HepG2 (cell line): ENCODE measurements around the gene FUCA2. TPM values are rescaled to one million over a fixed set of nuclear protein-coding genes. Genes with fewer than 3 reads are reported as not detected.

Source experiments
- CBFB ChIP-seq: sonication (generic); formaldehyde crosslinking; IDR thresholded peaks from 2 replicates; pipeline ENCODE4 v1.4.0; 2020; ENCODE audit warnings: missing genetic modification reagents
- CREBL2 ChIP-seq: sonication (generic); formaldehyde crosslinking; IDR thresholded peaks from 2 replicates; pipeline ENCODE4 v1.8.1; 2023; ENCODE audit warnings: missing genetic modification reagents, mild to moderate bottlenecking, borderline replicate concordance
- FOXP1 ChIP-seq, 2 experiments: fragments of 450-650 bp in 1 of 2; IDR thresholded peaks; 2 replicates each; pipeline ENCODE4 v1.6.1; 2017 to 2018; ENCODE audit warnings: antibody characterized with exemption in 1 of 2
- HOXA7 ChIP-seq: sonication (generic); formaldehyde crosslinking; IDR thresholded peaks from 2 replicates; pipeline ENCODE4 v1.8.1; 2022; ENCODE audit warnings: mild to moderate bottlenecking, missing genetic modification reagents, moderate library complexity
- KAT2B ChIP-seq: fragments of 150-350 bp; IDR thresholded peaks from 2 replicates; pipeline ENCODE4 v1.6.1; 2014; ENCODE audit warnings: low read depth, low read length, borderline replicate concordance
- KDM2A ChIP-seq: sonication (generic); formaldehyde crosslinking; IDR thresholded peaks from 2 replicates; pipeline ENCODE4 v1.4.0; 2020; ENCODE audit warnings: low read depth, missing genetic modification reagents, borderline replicate concordance
- KLF16 ChIP-seq, 2 experiments: sonication (generic) in 1 of 2; formaldehyde crosslinking in 1 of 2; IDR thresholded peaks; 2 replicates each; pipeline versions ENCODE4 v1.6.1 to v1.8.0; 2016 to 2023; ENCODE audit warnings: missing genetic modification reagents in 2 of 2, missing compliant biosample characterization in 1 of 2
- NFE2 ChIP-seq: sonication (generic); formaldehyde crosslinking; IDR thresholded peaks from 2 replicates; pipeline ENCODE4 v1.4.0; 2020; ENCODE audit warnings: missing genetic modification reagents
- RELA ChIP-seq: sonication (generic); formaldehyde crosslinking; IDR thresholded peaks from 2 replicates; pipeline ENCODE4 v1.4.0; 2020; ENCODE audit warnings: missing genetic modification reagents
- SIN3A ChIP-seq: IDR thresholded peaks from 2 replicates; pipeline ENCODE4 v1.6.1; 2011; ENCODE audit warnings: low read depth, mild to moderate bottlenecking, control low read depth, low read length, borderline replicate concordance
- ZBTB38 ChIP-seq: sonication (generic); formaldehyde crosslinking; IDR thresholded peaks from 2 replicates; pipeline ENCODE4 v1.5.1; 2020; ENCODE audit warnings: mild to moderate bottlenecking, missing genetic modification reagents
- ZBTB39 ChIP-seq: sonication (generic); formaldehyde crosslinking; IDR thresholded peaks from 2 replicates; pipeline ENCODE4 v1.5.0; 2020; ENCODE audit warnings: missing genetic modification reagents
- ZNF232 ChIP-seq: sonication (generic); formaldehyde crosslinking; IDR thresholded peaks from 2 replicates; pipeline ENCODE4 v1.4.0; 2020; ENCODE audit warnings: missing genetic modification reagents, borderline replicate concordance
- ZNF317 ChIP-seq: sonication (generic); formaldehyde crosslinking; IDR thresholded peaks from 2 replicates; pipeline ENCODE4 v1.5.0; 2020; ENCODE audit warnings: mild to moderate bottlenecking, missing genetic modification reagents
- ZNF407 ChIP-seq: sonication (generic); formaldehyde crosslinking; IDR thresholded peaks from one replicate; pipeline ENCODE4 v1.5.1; 2020; ENCODE audit warnings: mild to moderate bottlenecking, missing genetic modification reagents; ENCODE audit errors: not compliant biosample characterization
- ZNF644 ChIP-seq: IDR thresholded peaks from 2 replicates; pipeline ENCODE4 v1.6.1; 2016; ENCODE audit warnings: low read depth
- ZNF740 ChIP-seq: sonication (generic); formaldehyde crosslinking; IDR thresholded peaks from 2 replicates; pipeline ENCODE4 v1.4.0; 2020; ENCODE audit warnings: missing genetic modification reagents
- ZNF776 ChIP-seq: sonication (generic); formaldehyde crosslinking; IDR thresholded peaks from 2 replicates; pipeline ENCODE4 v1.4.0; 2020; ENCODE audit warnings: mild to moderate bottlenecking, missing genetic modification reagents
- polyA plus RNA-seq, 8 experiments: library from polyadenylated mRNA; depleted of rRNA in 3 of 8; stranded (reverse) in 7 of 8; unstranded in 1 of 8; fragments of >200 nt; fragmentation: Illumina TruSeq in 4 of 8; extraction: Trizol in 4 of 8; gene quantifications; 2 replicates each; pipeline versions ENCODE4 v1.2.1 to v1.2.3, GENCODE V29; 2011 to 2016; ENCODE audit warnings: low read depth in 4 of 8, missing spikeins in 1 of 8, mixed read lengths in 1 of 8; ENCODE audit not compliant: insufficient read depth in 1 of 8
- total RNA-seq, 5 experiments: library from RNA; depleted of rRNA; stranded (reverse); fragments of >200 nt; fragmentation: Illumina TruSeq; extraction: Trizol; gene quantifications; 2 replicates each; pipeline ENCODE4 v1.2.3, GENCODE V29; 2016; ENCODE audit warnings: low read depth in 1 of 5

The FUCA2 gene
- total and polyA plus RNA-seq, 2 of the 13 experiments (the other 11 are each of a cell fraction or from before 2014, with no cell fraction given): 87.4 to 144 TPM

GRCh38 chr6:143450453-143451371, 60.8 kb downstream of the FUCA2 start, which contains the start of the genes ADAT2 and PEX3 (continued):
- TF ChIP-seq ZNF776 (CRISPR knock-in tag) (peak; percentile 91), CREBL2 (CRISPR knock-in tag) (no peak), NFE2 (peak; percentile 8; the same call in 1 of the 2 replicates), ZNF740 (CRISPR knock-in tag) (peak; percentile 71; the same call in 1 of the 2 replicates), CBFB (CRISPR knock-in tag) (peak; percentile 99), ZBTB38 (CRISPR knock-in tag) (peak; percentile 98), ZNF644 (CRISPR knock-in tag) (peak; percentile 76), ZNF232 (CRISPR knock-in tag) (peak; percentile 96; the same call in 1 of the 2 replicates), HOXA7 (CRISPR knock-in tag) (peak; percentile 95), ZBTB39 (CRISPR knock-in tag) (no peak), ZNF317 (peak; percentile 86), ZNF407 (CRISPR knock-in tag) (peak; percentile 95), KDM2A (peak; percentile 100), RELA (CRISPR knock-in tag) (peak; percentile 91; the same call in 1 of the 2 replicates), KLF16 (CRISPR knock-in tag; IDR thresholded peaks at IDR 0.05) (peak in 1 of 2 experiments; percentile 100; a peak in 2 of 4 replicates), KAT2B (no peak), FOXP1 (IDR thresholded peaks at IDR 0.05) (no peak), FOXP1 (CRISPR knock-in tag; IDR thresholded peaks at IDR 0.05) (peak; percentile 72), SIN3A (peak; percentile 98)
